Measurements from ENCODE around the gene OR2AG2.

Gene OR2AG2

DNA sequence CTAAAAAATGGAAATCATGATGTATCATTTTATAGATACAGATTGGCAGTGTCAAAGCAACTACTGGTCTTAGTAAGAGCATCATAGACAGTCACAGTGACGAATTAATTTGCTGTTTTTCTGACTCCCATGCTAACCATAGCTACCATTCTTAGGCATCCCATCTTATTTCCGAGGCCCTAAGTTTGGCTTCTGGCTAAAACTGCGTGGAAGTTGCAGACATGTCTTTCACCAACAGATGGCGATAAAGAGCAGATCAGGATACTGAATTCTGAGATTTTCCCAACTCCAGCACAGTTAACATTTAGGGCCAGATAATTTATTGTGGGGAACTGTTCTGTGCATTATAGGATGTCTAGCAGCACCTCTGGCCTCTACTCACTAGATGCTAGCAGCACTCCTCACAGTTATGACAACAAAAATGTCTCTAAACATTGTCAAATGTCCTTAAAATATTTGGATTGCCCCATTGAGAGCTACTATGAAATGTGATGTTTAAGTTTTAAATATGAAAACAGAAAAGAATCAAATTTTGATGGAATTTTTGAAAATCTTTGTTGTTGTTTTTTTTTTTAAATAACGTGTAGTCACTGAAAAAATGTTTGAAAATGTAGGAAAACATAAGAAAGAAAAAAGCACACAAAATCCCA, 16.3 kb downstream of the OR2AG2 start:
- TF ChIP-seq ZNF274 (IDR thresholded peaks at IDR 0.05; ENCODE audit: low read depth, low read length) = no peak
- no peak overlapping the region for H3K4me3 ChIP-seq (ENCODE audit: low read length)

DNA sequence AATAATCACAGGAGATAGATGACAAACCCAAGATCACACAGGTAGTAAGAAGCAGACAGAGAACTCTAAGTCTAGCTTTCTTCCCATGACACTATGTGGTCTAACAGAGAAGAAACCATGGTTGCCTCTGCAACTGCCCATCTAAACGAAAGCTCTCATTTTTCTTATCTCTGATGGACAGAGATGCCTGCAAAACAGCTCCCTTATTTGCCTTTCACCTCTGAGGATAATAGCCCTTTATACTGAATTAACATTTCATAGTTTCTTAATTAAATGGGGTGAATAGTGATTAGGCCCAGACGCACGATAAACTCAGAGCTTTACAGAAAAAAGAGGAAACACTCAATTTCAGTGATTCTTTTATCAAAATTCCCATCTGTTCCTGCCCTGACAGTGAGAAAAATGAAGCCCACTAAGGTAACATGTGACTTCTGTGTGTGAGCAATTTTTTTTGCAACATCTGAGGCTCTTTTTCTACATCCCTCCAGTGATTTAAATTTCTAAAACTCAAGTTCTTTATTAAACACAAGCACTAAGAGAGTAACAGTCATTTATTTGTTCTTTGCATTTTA, 24.6 kb downstream of the OR2AG2 start:
- no peak overlapping the region for H3K4me3 ChIP-seq (ENCODE audit: low read length)
- no peak for TF ChIP-seq ZNF274 (IDR thresholded peaks at IDR 0.05; ENCODE audit: low read depth, low read length)

DNA sequence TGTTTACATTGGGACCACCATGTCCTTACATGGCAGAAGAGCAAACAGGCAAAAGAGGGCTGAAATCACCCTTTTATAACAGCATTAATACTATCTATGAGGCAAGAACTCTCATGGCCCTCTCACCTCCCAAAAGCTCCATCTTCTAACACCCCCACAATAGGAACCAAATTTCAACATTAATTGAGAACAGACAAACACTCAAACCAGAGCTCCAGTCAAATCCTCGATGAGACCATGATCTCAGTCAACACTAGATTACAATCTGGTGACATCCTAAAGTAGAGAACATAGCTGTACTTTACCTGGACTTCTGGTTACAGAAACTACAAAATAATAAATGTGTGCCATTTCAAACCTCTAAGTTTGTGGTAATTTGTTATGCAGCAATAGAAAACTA, 25.1 kb downstream of the OR2AG2 start:
- H3K4me3 ChIP-seq (ENCODE audit: low read length) = peak overlapping the region; percentile 82; the same call in 1 of the 2 replicates
- no peak for TF ChIP-seq ZNF274 (IDR thresholded peaks at IDR 0.05; ENCODE audit: low read depth, low read length)

DNA sequence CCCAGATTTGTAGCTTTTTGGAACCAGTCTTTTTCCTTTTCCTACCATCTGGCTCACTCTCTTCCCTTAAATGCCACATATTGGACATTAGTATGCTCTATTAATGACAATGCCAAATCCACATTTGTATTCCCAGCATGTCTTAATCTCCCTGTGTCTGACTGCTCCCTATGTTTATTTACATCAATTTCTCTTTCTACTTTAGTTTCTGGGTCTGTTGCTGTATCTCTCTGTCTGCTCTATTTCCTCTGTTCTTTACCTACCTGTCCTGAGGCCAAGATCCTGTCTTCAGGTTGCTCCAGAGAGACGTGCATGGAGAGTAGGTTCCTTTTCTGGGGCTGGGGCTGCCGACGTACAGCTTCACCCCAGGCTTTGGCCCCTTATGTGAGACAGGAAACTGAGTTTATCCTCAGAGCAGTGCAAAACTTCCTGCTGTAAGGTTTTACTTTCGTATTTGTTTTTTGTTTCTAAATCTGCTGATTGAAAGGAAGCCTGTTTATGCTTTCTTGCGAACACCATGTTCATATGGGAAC, 25.6 kb downstream of the OR2AG2 start:
- no peak for TF ChIP-seq ZNF274 (IDR thresholded peaks at IDR 0.05; ENCODE audit: low read depth, low read length)
- H3K4me3 ChIP-seq (ENCODE audit: low read length) = peak overlapping the region; percentile 82

DNA sequence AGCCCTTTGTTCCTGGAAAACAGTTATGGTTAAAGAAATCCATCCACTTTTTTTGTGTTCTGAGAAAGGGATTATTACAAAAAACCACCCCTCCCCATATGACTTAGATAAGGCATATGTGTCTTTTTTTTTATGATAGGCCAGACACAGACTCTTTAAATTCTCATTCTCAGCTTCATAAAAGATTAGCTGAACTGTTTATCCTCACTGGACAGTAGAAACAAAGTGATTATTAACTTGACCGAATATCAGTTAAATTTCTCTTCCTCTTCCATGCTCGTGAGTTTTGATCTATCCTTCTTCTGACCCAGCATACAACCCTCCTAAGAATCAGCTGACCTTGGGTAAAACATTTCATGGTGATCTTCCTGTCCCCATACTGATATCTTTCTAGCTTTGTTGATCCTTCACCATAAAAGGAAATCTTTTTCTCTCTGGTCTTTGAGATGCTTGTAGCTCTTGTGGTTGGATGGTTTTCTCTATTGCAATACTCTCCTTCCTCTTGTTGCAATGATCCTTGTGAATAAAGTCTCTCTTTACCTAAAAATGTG, 26.2 kb downstream of the OR2AG2 start:
- H3K4me3 ChIP-seq (ENCODE audit: low read length) = peak overlapping the region; percentile 82
- no peak for TF ChIP-seq ZNF274 (IDR thresholded peaks at IDR 0.05; ENCODE audit: low read depth, low read length)

DNA sequence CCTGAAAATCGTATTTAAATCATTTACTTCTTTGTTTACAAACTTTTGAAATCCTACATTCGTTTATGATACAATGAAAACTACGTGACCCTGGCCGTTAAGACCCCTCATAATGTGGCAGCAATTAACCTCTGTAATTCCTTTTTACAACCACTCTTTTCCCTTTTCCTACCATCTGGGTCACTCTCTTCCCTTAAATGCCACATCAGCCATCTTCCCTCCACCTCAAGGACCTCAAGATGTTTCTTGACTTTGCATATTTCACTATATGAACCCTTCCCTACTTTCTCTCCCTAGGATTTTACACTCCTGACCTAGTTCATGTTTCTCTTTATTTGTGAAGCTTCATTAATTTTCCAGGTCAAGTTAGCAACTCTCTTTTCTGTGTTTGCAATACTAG, 26.8 kb downstream of the OR2AG2 start:
- peak overlapping the region; percentile 82 for H3K4me3 ChIP-seq (ENCODE audit: low read length)
- TF ChIP-seq ZNF274 (IDR thresholded peaks at IDR 0.05; ENCODE audit: low read depth, low read length) = no peak

DNA sequence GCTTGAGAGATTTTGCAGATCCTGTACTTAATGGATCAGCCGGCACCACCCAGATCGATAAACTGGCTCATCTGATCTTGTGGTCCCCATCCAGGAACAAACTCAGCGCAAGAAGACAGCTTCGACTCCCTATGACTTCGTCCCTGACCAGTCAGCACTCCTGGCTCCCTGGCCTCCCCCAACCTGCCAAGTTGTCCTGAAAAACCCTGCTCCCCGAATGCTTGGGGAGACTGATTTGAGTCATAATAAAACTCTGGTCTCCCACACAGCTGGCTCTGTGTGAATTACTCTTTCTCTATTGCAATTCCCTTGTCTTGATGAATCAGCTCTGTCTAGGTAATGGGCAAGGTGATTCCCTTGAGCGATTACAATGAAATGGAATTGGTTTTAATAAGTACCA, 29.5 kb downstream of the OR2AG2 start:
- no peak for TF ChIP-seq ZNF274 (IDR thresholded peaks at IDR 0.05; ENCODE audit: low read depth, low read length)

DNA sequence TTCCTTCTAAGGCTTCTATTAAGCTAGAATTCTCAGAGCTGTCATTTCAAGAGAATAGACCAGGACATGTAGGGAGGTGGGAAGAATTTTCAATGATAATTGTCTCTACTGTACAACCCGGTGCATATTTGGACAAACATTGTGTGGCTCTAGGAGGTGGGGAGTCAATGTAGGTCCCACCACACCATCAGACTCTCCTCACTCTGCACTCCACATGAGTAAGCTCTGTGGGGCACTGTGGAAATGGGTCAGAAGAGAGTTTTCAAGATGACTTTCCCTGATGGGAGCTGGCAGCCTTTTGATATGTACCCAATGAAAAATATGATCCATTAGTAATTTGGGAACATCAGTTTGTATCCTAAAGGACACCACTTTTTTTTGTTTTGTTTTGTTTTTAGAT, 33.2 kb downstream of the OR2AG2 start:
- TF ChIP-seq ZNF274 (IDR thresholded peaks at IDR 0.05; ENCODE audit: low read depth, low read length) = no peak
- H3K4me3 ChIP-seq (ENCODE audit: low read length) = no peak overlapping the region

More for the DNA sequence above, 29.5 kb downstream of the OR2AG2 start:
- H3K4me3 ChIP-seq (ENCODE audit: low read length) = peak overlapping the region; percentile 30

DNA sequence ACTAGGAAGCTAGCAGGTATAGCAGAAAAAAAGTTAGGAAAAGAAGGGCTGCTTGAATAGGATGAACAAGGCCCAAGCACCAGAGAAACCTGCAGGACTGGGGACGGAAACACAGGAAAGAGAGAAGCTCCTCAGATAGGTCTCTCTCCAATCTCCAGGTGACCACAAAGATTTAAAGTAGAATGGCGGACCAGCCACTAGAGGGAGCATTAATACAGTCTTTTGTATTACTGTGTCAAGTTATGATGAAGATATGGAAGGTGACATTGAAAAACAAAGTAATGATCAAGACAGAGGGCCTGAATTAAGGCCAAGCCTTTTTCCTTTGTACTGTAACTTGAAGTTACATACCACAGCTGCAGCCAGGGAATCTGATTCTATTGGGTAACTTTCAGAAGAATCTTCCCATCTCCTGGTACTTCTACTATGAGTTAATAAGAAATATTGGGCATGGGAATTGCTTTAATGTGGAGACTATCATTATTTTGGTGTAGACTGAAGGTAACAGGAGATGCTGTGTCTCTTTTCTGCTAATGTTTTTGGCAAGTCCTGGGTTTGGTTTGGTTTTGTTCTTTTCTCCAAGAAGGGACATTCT, 33.8 kb downstream of the OR2AG2 start:
- no peak for TF ChIP-seq ZNF274 (IDR thresholded peaks at IDR 0.05; ENCODE audit: low read depth, low read length)
- no peak overlapping the region for H3K4me3 ChIP-seq (ENCODE audit: low read length)

DNA sequence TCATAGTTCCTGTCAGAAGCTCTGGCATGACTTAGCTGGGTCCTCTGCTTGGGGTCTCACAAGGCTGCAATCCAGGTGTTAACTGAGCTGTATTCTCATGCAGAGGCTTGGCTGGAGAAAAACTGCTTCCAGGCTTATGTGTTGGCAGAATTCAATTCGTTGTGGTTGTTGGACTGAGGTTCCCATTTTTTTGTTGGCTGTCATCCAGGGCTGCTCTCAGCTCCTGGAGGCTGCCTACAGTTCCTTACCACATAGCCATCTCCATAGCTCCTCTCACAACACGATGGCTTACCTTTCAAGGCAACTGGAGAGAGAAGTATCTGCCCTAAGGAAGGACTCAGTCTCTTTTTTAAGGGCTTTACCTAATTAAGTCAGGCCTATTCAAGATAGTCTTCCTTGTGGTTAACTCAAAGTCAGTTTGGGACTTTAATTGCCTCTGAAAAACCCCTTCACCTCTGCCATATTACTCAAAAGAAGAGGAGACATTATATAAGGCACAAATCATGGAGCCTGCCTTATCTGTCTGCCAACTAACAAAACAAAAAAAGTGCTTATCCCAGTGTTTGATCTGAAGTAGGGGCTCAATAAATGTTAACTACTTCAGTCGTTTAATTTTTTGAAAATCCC, 35.2 kb downstream of the OR2AG2 start:
- no peak for TF ChIP-seq ZNF274 (IDR thresholded peaks at IDR 0.05; ENCODE audit: low read depth, low read length)
- H3K4me3 ChIP-seq (ENCODE audit: low read length) = no peak overlapping the region

DNA sequence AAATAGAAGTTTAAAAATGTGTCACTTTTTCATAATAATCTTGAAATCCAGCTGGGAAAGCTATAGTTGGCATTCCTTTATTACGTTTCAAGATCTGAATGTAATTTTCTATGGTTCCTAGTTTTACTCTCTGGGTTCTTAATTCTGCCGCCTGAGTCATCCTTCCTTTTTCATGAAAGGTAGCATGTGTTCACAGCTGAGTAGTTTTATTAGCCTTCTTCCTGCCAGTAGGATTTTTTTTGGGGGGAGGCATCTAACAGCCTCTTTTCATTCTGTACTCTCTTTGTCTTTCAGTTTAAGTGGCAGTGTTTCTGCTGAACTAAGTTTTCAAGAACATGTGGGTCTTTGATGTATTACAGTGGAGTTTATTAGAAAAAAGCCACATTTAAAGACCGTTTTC, 36.5 kb downstream of the OR2AG2 start:
- TF ChIP-seq ZNF274 (IDR thresholded peaks at IDR 0.05; ENCODE audit: low read depth, low read length) = no peak
- H3K4me3 ChIP-seq (ENCODE audit: low read length) = no peak overlapping the region

DNA sequence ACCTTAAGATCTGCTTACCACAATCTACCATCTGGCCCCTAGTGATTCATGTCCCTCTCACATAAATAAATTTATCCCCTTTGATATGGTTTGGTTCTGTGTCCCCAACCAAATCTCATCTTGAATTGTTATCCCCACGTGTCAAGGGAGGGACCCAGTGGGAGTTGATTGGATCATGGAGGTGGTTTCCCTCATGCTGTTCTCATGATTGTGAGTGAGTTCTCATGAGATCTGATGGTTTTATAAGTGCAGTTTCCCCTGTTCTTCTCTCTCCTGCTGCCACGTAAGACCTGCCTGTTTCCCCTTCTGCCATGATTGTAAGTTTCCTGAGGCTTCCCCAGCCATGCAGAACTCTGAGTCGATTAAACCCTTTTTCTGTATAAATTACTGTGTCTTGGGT, 37.2 kb downstream of the OR2AG2 start:
- TF ChIP-seq ZNF274 (IDR thresholded peaks at IDR 0.05; ENCODE audit: low read depth, low read length) = no peak
- H3K4me3 ChIP-seq (ENCODE audit: low read length) = no peak overlapping the region

DNA sequence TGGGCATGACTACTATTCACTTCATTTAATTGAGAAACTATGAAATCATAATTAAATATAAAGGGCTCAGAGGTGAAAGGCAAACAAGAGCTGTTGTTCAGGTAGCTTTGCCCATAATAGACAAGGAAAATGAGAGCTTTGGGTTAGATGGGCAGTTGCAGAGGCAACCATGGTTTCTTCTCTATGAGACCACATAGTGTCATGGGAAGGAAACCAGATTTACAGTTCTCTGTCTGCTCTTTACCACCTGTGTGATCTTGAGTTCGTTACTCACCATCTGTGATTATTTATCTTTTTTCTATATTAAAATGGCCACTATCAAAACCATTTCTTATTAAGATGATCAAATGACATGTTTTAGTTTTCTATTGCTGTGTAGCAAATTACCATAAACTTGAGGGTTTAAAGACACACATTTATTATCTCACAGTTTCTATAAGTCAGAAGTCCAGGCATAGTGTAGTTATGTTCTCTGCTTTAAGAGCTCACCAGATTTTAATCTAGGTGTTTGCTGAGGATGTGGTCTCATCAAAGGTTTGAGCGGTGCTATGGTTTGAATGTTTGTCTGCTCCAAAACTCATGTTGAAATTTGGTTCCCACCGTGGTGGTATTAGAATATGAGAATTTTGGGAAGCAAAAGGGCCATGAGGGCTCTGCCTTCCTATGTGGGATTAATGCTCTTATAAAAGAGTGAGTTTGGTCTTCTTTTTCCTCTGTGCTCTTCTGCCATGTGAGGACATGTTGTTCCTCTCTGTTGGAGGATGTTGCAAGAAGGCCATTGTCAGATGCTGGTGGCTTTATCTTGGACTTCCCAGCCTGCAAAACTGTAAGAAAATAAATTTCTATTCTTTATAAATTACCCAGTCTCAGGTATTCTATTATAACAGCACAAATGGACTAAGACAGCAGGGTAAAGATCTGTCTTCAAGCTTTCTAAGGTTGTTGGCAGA, 38.2 kb downstream of the OR2AG2 start:
- TF ChIP-seq ZNF274 (IDR thresholded peaks at IDR 0.05; ENCODE audit: low read depth, low read length) = no peak
- no peak overlapping the region for H3K4me3 ChIP-seq (ENCODE audit: low read length)
